CD14-positive monocyte (primary cell): ENCODE measurements around the gene FOXF2. TPM values are rescaled to one million over a fixed set of nuclear protein-coding genes. Genes with fewer than 3 reads are reported as not detected.
A peak's percentile ranks its signal among the peaks of the same experiment; 100 is the strongest.

Source experiments
- DNase-seq, 3 donors: peaks; one replicate each; pipeline ENCODE4 v3.0.0-alpha.2; 2011 to 2022
- H2AFZ ChIP-seq: 2 replicates; pipeline ENCODE4 v1.6.0; 2012; ENCODE audit warnings: mild to moderate bottlenecking, low read depth, low read length, inconsistent platforms; ENCODE audit not compliant: insufficient read depth, poor library complexity, severe bottlenecking
- H3K27ac ChIP-seq, 2 donors: 1 replicate in 1 of 2; 2 replicates in 1 of 2; pipeline ENCODE4 v1.5.1; 2012 to 2013; ENCODE audit warnings: low read length in 2 of 2, control low read depth in 1 of 2, inconsistent platforms in 1 of 2, low read depth in 1 of 2, mild to moderate bottlenecking in 1 of 2
- H3K27me3 ChIP-seq, 2 donors: one replicate each; pipeline versions ENCODE4 v1.6.0 to v1.6.1; 2011 to 2013; ENCODE audit warnings: low read length in 2 of 2; ENCODE audit not compliant: control insufficient read depth in 2 of 2, insufficient read depth in 2 of 2
- H3K36me3 ChIP-seq, 2 donors: replicated peaks in 1 of 2; 1 replicate in 1 of 2; 2 replicates in 1 of 2; pipeline versions ENCODE4 v1.5.1 to v1.6.1; 2012 to 2013; ENCODE audit warnings: low read length in 2 of 2, control low read depth in 1 of 2, inconsistent platforms in 1 of 2, mild to moderate bottlenecking in 1 of 2; ENCODE audit not compliant: insufficient read depth in 2 of 2, control insufficient read depth in 1 of 2
- H3K4me1 ChIP-seq, 2 donors: 1 replicate in 1 of 2; 2 replicates in 1 of 2; pipeline versions ENCODE4 v1.5.1 to v1.6.1; 2012 to 2013; ENCODE audit warnings: low read length in 2 of 2, control low read depth in 1 of 2, inconsistent platforms in 1 of 2, mild to moderate bottlenecking in 1 of 2, moderate library complexity in 1 of 2; ENCODE audit not compliant: insufficient read depth in 2 of 2, control insufficient read depth in 1 of 2
- H3K4me2 ChIP-seq: replicated peaks from 2 replicates; pipeline ENCODE3; 2012; ENCODE audit warnings: low read length, moderate library complexity, mild to moderate bottlenecking; ENCODE audit not compliant: poor library complexity, severe bottlenecking; ENCODE audit errors: extremely low read depth
- H3K4me3 ChIP-seq, 3 experiments: fragments of 200-600 bp in 1 of 3; sonication (generic) in 1 of 3; replicated peaks in 1 of 3; 1 replicate in 2 of 3; 2 replicates in 1 of 3; pipeline ENCODE4 v1.5.1; 2011 to 2013; ENCODE audit warnings: low read length in 3 of 3, mild to moderate bottlenecking in 3 of 3, control low read depth in 2 of 3, low read depth in 2 of 3, inconsistent platforms in 1 of 3, moderate library complexity in 1 of 3
- H3K79me2 ChIP-seq: 2 replicates; pipeline ENCODE4 v1.6.0; 2012; ENCODE audit warnings: mild to moderate bottlenecking, control low read depth, inconsistent platforms, low read length, moderate library complexity; ENCODE audit not compliant: insufficient read depth
- H3K9ac ChIP-seq: 2 replicates; pipeline ENCODE4 v1.6.0; 2017; ENCODE audit warnings: low read length, mild to moderate bottlenecking; ENCODE audit not compliant: insufficient read depth, poor library complexity, severe bottlenecking
- H3K9me3 ChIP-seq, 2 donors: replicated peaks in 1 of 2; 1 replicate in 1 of 2; 2 replicates in 1 of 2; pipeline versions ENCODE4 v1.5.1 to v1.6.1; 2012 to 2013; ENCODE audit warnings: low read length in 2 of 2, control low read depth in 1 of 2; ENCODE audit not compliant: control insufficient read depth in 1 of 2, insufficient read depth in 1 of 2
- H4K20me1 ChIP-seq: 2 replicates; pipeline ENCODE4 v1.6.0; 2012; ENCODE audit warnings: mild to moderate bottlenecking, low read length, control low read depth, moderate library complexity; ENCODE audit not compliant: insufficient read depth
- H3K27ac Mint-ChIP-seq, 7 donors: one replicate each; pipeline ENCODE4 v1.8.0; 2020; ENCODE audit warnings: mild to moderate bottlenecking in 7 of 7, mixed read lengths in 7 of 7, moderate library complexity in 6 of 7, inconsistent platforms in 2 of 7
- H3K27me3 Mint-ChIP-seq, 3 donors: one replicate each; pipeline ENCODE4 v1.8.0; 2021 to 2022; ENCODE audit warnings: low read depth in 3 of 3, mild to moderate bottlenecking in 3 of 3, mixed read lengths in 3 of 3, moderate library complexity in 3 of 3, inconsistent platforms in 1 of 3
- H3K36me3 Mint-ChIP-seq, 2 donors: one replicate each; pipeline ENCODE4 v1.8.0; 2020; ENCODE audit warnings: mixed read lengths in 2 of 2, inconsistent platforms in 1 of 2, mild to moderate bottlenecking in 1 of 2
- H3K4me1 Mint-ChIP-seq: one replicate; pipeline ENCODE4 v1.8.0; 2020; ENCODE audit warnings: mild to moderate bottlenecking, mixed read lengths
- H3K4me3 Mint-ChIP-seq, 2 donors: one replicate each; pipeline ENCODE4 v1.8.0; 2020; ENCODE audit warnings: mild to moderate bottlenecking in 2 of 2, mixed read lengths in 2 of 2, moderate library complexity in 1 of 2
- H3K9me3 Mint-ChIP-seq, 7 donors: one replicate each; pipeline ENCODE4 v1.8.0; 2020 to 2022; ENCODE audit warnings: mixed read lengths in 7 of 7, mild to moderate bottlenecking in 6 of 7, moderate library complexity in 6 of 7, inconsistent platforms in 2 of 7
- CTCF ChIP-seq: fragments of 200-600 bp; IDR thresholded peaks from one replicate; pipeline ENCODE4 v1.8.0; 2022; ENCODE audit warnings: antibody characterized with exemption, mild to moderate bottlenecking
- WGBS: methylation state at CpG from one replicate; pipeline ENCODE4 v1.1.5; 2013; ENCODE audit warnings: missing lambda C conversion rate; ENCODE audit not compliant: insufficient coverage; 5-methylcytosine and 5-hydroxymethylcytosine counted together
- intact Hi-C, 2 donors: fragments of 100-400 bp; cut with micrococcal nuclease; formaldehyde crosslinking; loops; one replicate each; pipeline versions ENCODE4 v1.15.0 to v1.15.1; 2023
- polyA plus RNA-seq, 3 donors: library from polyadenylated mRNA; depleted of rRNA in 1 of 3; unstranded in 2 of 3; stranded (reverse) in 1 of 3; fragments of 300-500 nt in 2 of 3; fragments of >200 nt in 1 of 3; fragmentation: Illumina TruSeq in 2 of 3; gene quantifications; 1 replicate in 2 of 3; 2 replicates in 1 of 3; pipeline ENCODE4 v1.2.3, GENCODE V29; 2012 to 2021

The FOXF2 gene
- polyA plus RNA-seq, 3 donors: 0.03 TPM; not detected in 2

GRCh38 chr6:1390133-1390945, 963 bp downstream of the FOXF2 start:
- H3K4me3 Mint-ChIP-seq: peak overlapping the region; percentile 73 to 91
- intact Hi-C loops: loop anchor here (10.0 kb wide), 2 partner anchors 596 to 796 kb away; no protein-coding TSS in a partner anchor
- TF ChIP-seq CTCF: no peak
- H3K27me3 ChIP-seq: peaks cover 82 to 90% of the 10 kb centered on the region in 2 donors
- peak; percentile 23 to 57 (median 43) for DNase-seq
- H3K9ac ChIP-seq: no peak overlapping the region
- no peaks in the 10 kb centered on the region for H3K79me2 ChIP-seq
- peaks cover 3 to 59% of the 10 kb centered on the region in 2 donors for H3K9me3 ChIP-seq
- peaks cover 82 to 94% (median 88%) of the 10 kb centered on the region in 3 donors for H3K27me3 Mint-ChIP-seq
- H4K20me1 ChIP-seq: no peaks in the 10 kb centered on the region
- H3K27ac Mint-ChIP-seq: no peak overlapping the region
- peaks cover 0 to 22% (median 12%) of the 10 kb centered on the region in 7 donors for H3K9me3 Mint-ChIP-seq
- peaks cover 0 to 6% of the 10 kb centered on the region in 2 donors for H3K36me3 Mint-ChIP-seq
- peak overlapping the region; percentile 59 for H2AFZ ChIP-seq
- peaks cover 24% of the 10 kb centered on the region for H3K4me1 Mint-ChIP-seq
- H3K4me2 ChIP-seq: peak overlapping the region; percentile 77
- no peak overlapping the region for H3K27ac ChIP-seq
- WGBS: 1% methylated on average over 106 of the region's 106 CpGs
- H3K36me3 ChIP-seq: no peaks in the 10 kb centered on the region
- peak overlapping the region in 1 of 3 experiments; percentile 67 for H3K4me3 ChIP-seq
- H3K4me1 ChIP-seq: peaks cover 0 to 20% of the 10 kb centered on the region in 2 donors

GRCh38 chr6:1390946-1391799, 1.8 kb downstream of the FOXF2 start:
- Mint-ChIP-seq H3K27me3 (peaks cover 82 to 94% (median 88%) of the 10 kb centered on the region in 3 donors), H3K27ac (no peak overlapping the region), H3K36me3 (peaks cover 2 to 6% of the 10 kb centered on the region in 2 donors), H3K4me1 (peaks cover 22% of the 10 kb centered on the region), H3K9me3 (peaks cover 0 to 24% (median 15%) of the 10 kb centered on the region in 7 donors), H3K4me3 (peak overlapping the region in 1 of 2 donors; percentile 81)
- 7% methylated on average over 26 of the region's 30 CpGs for WGBS
- Histone ChIP-seq H2AFZ (no peak overlapping the region), H3K27ac (no peak overlapping the region), H3K36me3 (no peaks in the 10 kb centered on the region), H4K20me1 (no peaks in the 10 kb centered on the region), H3K79me2 (no peaks in the 10 kb centered on the region), H3K9ac (no peak overlapping the region), H3K4me2 (peak overlapping the region; percentile 77), H3K4me1 (peaks cover 0 to 20% of the 10 kb centered on the region in 2 donors), H3K9me3 (peaks cover 3 to 56% of the 10 kb centered on the region in 2 donors), H3K4me3 (no peak overlapping the region), H3K27me3 (peaks cover 82 to 90% of the 10 kb centered on the region in 2 donors)
- no peak for DNase-seq
- intact Hi-C loops: loop anchor here (10.0 kb wide), 2 partner anchors 596 to 796 kb away; no protein-coding TSS in a partner anchor
- TF ChIP-seq CTCF: no peak
